ENCODE results near the gene COL7A1.
A peak's percentile ranks its signal among the peaks of the same experiment; 100 is the strongest.
"Not testable (repeated sequence)": the region's sequence is repeated elsewhere in the genome, so short reads cannot be mapped to it uniquely, and the experiment has no call there.

Gene COL7A1

GRCh38 chr3:48552111-48552951 lies 42.8 kb downstream of the COL7A1 start:
- Mint-ChIP-seq H3K27ac (no peak overlapping the region), H3K4me3 (no peak overlapping the region), H3K27me3 (no peaks in the 10 kb centered on the region), H3K4me1 (peaks cover 50% of the 10 kb centered on the region), H3K9me3 (no peaks in the 10 kb centered on the region)
- ATAC-seq (no peak), DNase-seq (no peak)

GRCh38 chr3:48551651-48552050 lies 43.5 kb downstream of the COL7A1 start:
- H3K27me3 Mint-ChIP-seq, ATAC-seq, H3K4me3 Mint-ChIP-seq, DNase-seq, H3K9me3 Mint-ChIP-seq, H3K27ac Mint-ChIP-seq: not testable (repeated sequence)
- peaks cover 48% of the 10 kb centered on the region for H3K4me1 Mint-ChIP-seq

- Mint-ChIP-seq H3K4me1 (peaks cover 21% of the 10 kb centered on the region), H3K27ac (peak overlapping the region in 1 of 2 donors; percentile 27), H3K4me3 (no peak overlapping the region), H3K27me3 (no peaks in the 10 kb centered on the region), H3K9me3 (no peaks in the 10 kb centered on the region)
- DNase-seq, result peak; percentile 80 to 84
- peak; percentile 97 for ATAC-seq
Observed at GRCh38 chr3:48548729-48549705, 46.1 kb downstream of the COL7A1 start.

GRCh38 chr3:48548126-48548525 lies 47.0 kb downstream of the COL7A1 start:
- H3K27me3 Mint-ChIP-seq, result no peaks in the 10 kb centered on the region
- H3K9me3 Mint-ChIP-seq, result no peaks in the 10 kb centered on the region
- peaks cover 15% of the 10 kb centered on the region for H3K4me1 Mint-ChIP-seq
- DNase-seq (no peak), ATAC-seq (no peak)
- peak overlapping the region in 1 of 2 donors; percentile 42 for H3K27ac Mint-ChIP-seq
- H3K4me3 Mint-ChIP-seq, result no peak overlapping the region

- Mint-ChIP-seq H3K4me3 (no peak overlapping the region), H3K4me1 (peaks cover 15% of the 10 kb centered on the region), H3K27ac (no peak overlapping the region), H3K27me3 (no peaks in the 10 kb centered on the region), H3K9me3 (no peaks in the 10 kb centered on the region)
- DNase-seq, result no peak
- no peak for ATAC-seq
Observed at GRCh38 chr3:48546203-48546829, 48.8 kb downstream of the COL7A1 start.

- no peak overlapping the region for H3K27ac Mint-ChIP-seq
- no peaks in the 10 kb centered on the region for H3K27me3 Mint-ChIP-seq
Observed at GRCh38 chr3:48544141-48544540, 51.0 kb downstream of the COL7A1 start.

GRCh38 chr3:48543271-48543866 lies 51.8 kb downstream of the COL7A1 start:
- no peaks in the 10 kb centered on the region for H3K4me1 Mint-ChIP-seq
- H3K27ac Mint-ChIP-seq, result peak overlapping the region; percentile 8 to 86
- no peaks in the 10 kb centered on the region for H3K9me3 Mint-ChIP-seq
- no peak for ATAC-seq
- no peaks in the 10 kb centered on the region for H3K27me3 Mint-ChIP-seq
- no peak for DNase-seq
- H3K4me3 Mint-ChIP-seq, result no peak overlapping the region

More at GRCh38 chr3:48544141-48544540, 51.0 kb downstream of the COL7A1 start:
- ATAC-seq (no peak), DNase-seq (no peak)
- H3K9me3 Mint-ChIP-seq, result no peaks in the 10 kb centered on the region
- H3K4me1 Mint-ChIP-seq, result peaks cover 7% of the 10 kb centered on the region
- H3K4me3 Mint-ChIP-seq, result no peak overlapping the region

- Mint-ChIP-seq H3K27ac (peak overlapping the region in 1 of 2 donors; percentile 42), H3K4me3 (no peak overlapping the region), H3K4me1 (peaks cover 4% of the 10 kb centered on the region), H3K27me3 (no peaks in the 10 kb centered on the region), H3K9me3 (no peaks in the 10 kb centered on the region)
- DNase-seq (no peak), ATAC-seq (no peak)
Observed at GRCh38 chr3:48538451-48538850, 56.7 kb downstream of the COL7A1 start.

GRCh38 chr3:48536785-48537184 lies 58.3 kb downstream of the COL7A1 start:
- Mint-ChIP-seq H3K4me3 (no peak overlapping the region), H3K27ac (no peak overlapping the region), H3K4me1 (peaks cover 4% of the 10 kb centered on the region), H3K9me3 (no peaks in the 10 kb centered on the region), H3K27me3 (no peaks in the 10 kb centered on the region)
- DNase-seq, result no peak
- no peak for ATAC-seq

GRCh38 chr3:48536116-48536515 lies 59.0 kb downstream of the COL7A1 start:
- Mint-ChIP-seq H3K9me3 (no peaks in the 10 kb centered on the region), H3K4me1 (peaks cover 4% of the 10 kb centered on the region), H3K27me3 (no peaks in the 10 kb centered on the region), H3K27ac (no peak overlapping the region), H3K4me3 (no peak overlapping the region)
- ATAC-seq (no peak), DNase-seq (no peak)

GRCh38 chr3:48535578-48535977 lies 59.6 kb downstream of the COL7A1 start:
- H3K9me3 Mint-ChIP-seq, result no peaks in the 10 kb centered on the region
- DNase-seq, result no peak
- no peak overlapping the region for H3K27ac Mint-ChIP-seq
- no peaks in the 10 kb centered on the region for H3K27me3 Mint-ChIP-seq
- H3K4me1 Mint-ChIP-seq, result peaks cover 4% of the 10 kb centered on the region
- H3K4me3 Mint-ChIP-seq, result no peak overlapping the region
- peak; percentile 28 for ATAC-seq

GRCh38 chr3:48532977-48533337 lies 62.2 kb downstream of the COL7A1 start:
- no peak for DNase-seq
- H3K9me3 Mint-ChIP-seq, result no peaks in the 10 kb centered on the region
- H3K27ac Mint-ChIP-seq, result no peak overlapping the region
- no peak overlapping the region for H3K4me3 Mint-ChIP-seq
- no peaks in the 10 kb centered on the region for H3K27me3 Mint-ChIP-seq
- ATAC-seq, result no peak
- H3K4me1 Mint-ChIP-seq, result peaks cover 4% of the 10 kb centered on the region

GRCh38 chr3:48532271-48532976 lies 62.7 kb downstream of the COL7A1 start:
- Mint-ChIP-seq H3K27ac (no peak overlapping the region), H3K4me1 (peaks cover 4% of the 10 kb centered on the region), H3K9me3 (no peaks in the 10 kb centered on the region), H3K4me3 (no peak overlapping the region), H3K27me3 (no peaks in the 10 kb centered on the region)
- no peak for DNase-seq
- ATAC-seq, result no peak

GRCh38 chr3:48530701-48531100 lies 64.4 kb downstream of the COL7A1 start:
- not testable (repeated sequence) for ATAC-seq, H3K9me3 Mint-ChIP-seq, H3K27ac Mint-ChIP-seq, H3K4me3 Mint-ChIP-seq, H3K4me1 Mint-ChIP-seq, H3K27me3 Mint-ChIP-seq, DNase-seq

- Mint-ChIP-seq H3K27me3 (no peaks in the 10 kb centered on the region), H3K4me1 (peaks cover 2% of the 10 kb centered on the region), H3K4me3 (no peak overlapping the region), H3K27ac (no peak overlapping the region), H3K9me3 (no peaks in the 10 kb centered on the region)
- ATAC-seq (no peak), DNase-seq (no peak)
Observed at GRCh38 chr3:48528754-48529153, 66.4 kb downstream of the COL7A1 start.

Data from stimulated activated naive CD8-positive, alpha-beta T cell treated with anti-CD3 and anti-CD28 coated beads, Interleukin-15, amount 100 ng/mL, for 72 hours (primary cell).